Measurements from ENCODE around the gene SUPV3L1. TPM values are rescaled to one million over a fixed set of nuclear protein-coding genes. Genes with fewer than 3 reads are reported as not detected.

Gene SUPV3L1
- total and polyA plus RNA-seq, 4 donors = 14.1 to 21.7 (median 17.5) TPM

GRCh38 chr10:69151984-69152383 lies 28.1 kb upstream of the SUPV3L1 start:
- H3K27ac ChIP-seq (ENCODE audit: low read depth in 1 of 2, low read length in 2 of 2) = no peak overlapping the region
- H3K4me3 ChIP-seq (ENCODE audit: low read depth in 1 of 3, low read length in 3 of 3) = no peak overlapping the region
- no peak for DNase-seq (ENCODE audit: low spot score)
- H3K9me3 ChIP-seq (ENCODE audit: control insufficient read depth in 4 of 4, low read length in 3 of 4) = no peaks in the 10 kb centered on the region
- peaks cover 0 to 3% (median under 1%) of the 10 kb centered on the region in 4 donors for H3K4me1 ChIP-seq (ENCODE audit: control insufficient read depth in 4 of 4, insufficient read depth in 4 of 4, low read length in 3 of 4)
- no peak overlapping the region for H3K9ac ChIP-seq (ENCODE audit: low read depth in 1 of 2, low read length in 2 of 2)
- peaks cover 0 to 2% (median 0%) of the 10 kb centered on the region in 4 donors for H3K36me3 ChIP-seq (ENCODE audit: control insufficient read depth in 4 of 4, insufficient read depth in 3 of 4, low read depth in 1 of 4, low read length in 3 of 4)
- TF ChIP-seq RXRA (IDR thresholded peaks at IDR 0.05) (no peak), ZBTB33 (IDR thresholded peaks at IDR 0.05) (no peak), NR2F2 (IDR thresholded peaks at IDR 0.05) (no peak), EGR1 (IDR thresholded peaks at IDR 0.05; ENCODE audit: low read depth in 2 of 2) (no peak), RAD21 (IDR thresholded peaks at IDR 0.05) (no peak), REST (IDR thresholded peaks at IDR 0.05) (no peak), ATF3 (IDR thresholded peaks at IDR 0.05) (no peak), SP1 (IDR thresholded peaks at IDR 0.05) (no peak), FOXA2 (IDR thresholded peaks at IDR 0.05) (no peak), CTCF (IDR thresholded peaks at IDR 0.05; ENCODE audit: low read depth, low read length, missing input control) (no peak), HNF4A (conservative IDR thresholded peaks at IDR 0.05) (no peak), YY1 (IDR thresholded peaks at IDR 0.05) (no peak), MAX (IDR thresholded peaks at IDR 0.05) (no peak), HNF4G (IDR thresholded peaks at IDR 0.05) (no peak), TAF1 (conservative IDR thresholded peaks at IDR 0.05) (no peak), GABPA (IDR thresholded peaks at IDR 0.05 in 1 of 2, conservative IDR thresholded peaks at IDR 0.05 in 1 of 2) (no peak), FOXA1 (IDR thresholded peaks at IDR 0.05) (no peak)
- WGBS = 94% methylated on average over 3 of the region's 3 CpGs
- no peaks in the 10 kb centered on the region for H3K27me3 ChIP-seq (ENCODE audit: control insufficient read depth in 4 of 4, insufficient read depth in 4 of 4, low read length in 3 of 4)
